Fibroblast of lung (primary cell): ENCODE measurements around the gene S100P. TPM values are rescaled to one million over a fixed set of nuclear protein-coding genes. Genes with fewer than 3 reads are reported as not detected.
A peak's percentile ranks its signal among the peaks of the same experiment; 100 is the strongest.

Experiments used
- DNase-seq, 2 donors: peaks; one replicate each; pipeline versions ENCODE4 v3.0.0 to v3.0.0-alpha.2; 2010; ENCODE audit warnings: low read depth in 2 of 2
- H2AFZ ChIP-seq: 2 replicates; pipeline ENCODE4 v1.5.1; 2012; ENCODE audit warnings: low read length, control low read depth, inconsistent platforms
- H3K27ac ChIP-seq: 2 replicates; pipeline ENCODE4 v1.5.1; 2011; ENCODE audit warnings: low read length, control low read depth; ENCODE audit not compliant: insufficient read depth
- H3K27me3 ChIP-seq: 2 replicates; pipeline ENCODE4 v1.5.1; 2011; ENCODE audit warnings: mild to moderate bottlenecking, low read length; ENCODE audit not compliant: control insufficient read depth, insufficient read depth
- H3K36me3 ChIP-seq: 2 replicates; pipeline ENCODE4 v1.5.1; 2011; ENCODE audit warnings: low read length; ENCODE audit not compliant: control insufficient read depth, insufficient read depth
- H3K4me1 ChIP-seq: 2 replicates; pipeline ENCODE4 v1.5.1; 2011; ENCODE audit warnings: low read length; ENCODE audit not compliant: control insufficient read depth, insufficient read depth; ENCODE audit errors: extremely low read depth
- H3K4me2 ChIP-seq: 2 replicates; pipeline ENCODE4 v1.5.1; 2011; ENCODE audit warnings: low read length, control low read depth; ENCODE audit not compliant: insufficient read depth; ENCODE audit errors: extremely low read depth
- H3K4me3 ChIP-seq, 4 experiments: fragments of 200-600 bp in 1 of 4; sonication (generic) in 1 of 4; replicated peaks in 1 of 4; 2 replicates each; pipeline ENCODE4 v1.5.1; 2011 to 2016; ENCODE audit warnings: low read length in 4 of 4, low read depth in 3 of 4, mild to moderate bottlenecking in 3 of 4, control low read depth in 2 of 4, inconsistent platforms in 1 of 4, mixed read lengths in 1 of 4; ENCODE audit not compliant: insufficient read depth in 1 of 4; ENCODE audit errors: control extremely low read depth in 1 of 4
- H3K79me2 ChIP-seq: 2 replicates; pipeline ENCODE4 v1.5.1; 2012; ENCODE audit warnings: mild to moderate bottlenecking, low read length, inconsistent platforms; ENCODE audit not compliant: control insufficient read depth, insufficient read depth
- H3K9ac ChIP-seq: 2 replicates; pipeline ENCODE4 v1.5.1; 2011; ENCODE audit warnings: mild to moderate bottlenecking, low read length, control low read depth; ENCODE audit not compliant: insufficient read depth
- H3K9me3 ChIP-seq: 2 replicates; pipeline ENCODE4 v1.5.1; 2012; ENCODE audit warnings: low read depth, low read length; ENCODE audit not compliant: control insufficient read depth, insufficient read depth
- H4K20me1 ChIP-seq: 2 replicates; pipeline ENCODE4 v1.5.1; 2011; ENCODE audit warnings: low read length; ENCODE audit not compliant: control insufficient read depth, insufficient read depth; ENCODE audit errors: extremely low read depth
- EZH2 ChIP-seq: IDR thresholded peaks from 2 replicates; pipeline ENCODE4 v1.5.1; 2012; ENCODE audit warnings: low read length, control low read depth, mild to moderate bottlenecking; ENCODE audit errors: missing control alignments
- polyA plus RNA-seq, 2 donors: library from polyadenylated mRNA; depleted of rRNA in 1 of 2; stranded (reverse) in 1 of 2; unstranded in 1 of 2; fragments of >200 nt; gene quantifications; 2 replicates each; pipeline ENCODE4 v1.2.1, GENCODE V29; 2011 to 2012; ENCODE audit warnings: missing spikeins in 1 of 2
- total RNA-seq: library from RNA; depleted of rRNA; stranded (reverse); fragments of >200 nt; gene quantifications from 2 replicates; pipeline ENCODE4 v1.2.1, GENCODE V29; 2014
- TF ChIP-seq, protein P1 (sequence below), 2 donors: IDR thresholded peaks in 1 of 2; conservative IDR thresholded peaks in 1 of 2; 1 replicate in 1 of 2; 2 replicates in 1 of 2; pipeline ENCODE4 v1.5.1; 2011 to 2012; ENCODE audit warnings: low read length in 2 of 2, control low read depth in 1 of 2, inconsistent platforms in 1 of 2, low read depth in 1 of 2, mild to moderate bottlenecking in 1 of 2

Gene S100P
- total and polyA plus RNA-seq, 2 donors (not counting 1 experiment from before 2014, with no cell fraction given): not detected

DNA sequence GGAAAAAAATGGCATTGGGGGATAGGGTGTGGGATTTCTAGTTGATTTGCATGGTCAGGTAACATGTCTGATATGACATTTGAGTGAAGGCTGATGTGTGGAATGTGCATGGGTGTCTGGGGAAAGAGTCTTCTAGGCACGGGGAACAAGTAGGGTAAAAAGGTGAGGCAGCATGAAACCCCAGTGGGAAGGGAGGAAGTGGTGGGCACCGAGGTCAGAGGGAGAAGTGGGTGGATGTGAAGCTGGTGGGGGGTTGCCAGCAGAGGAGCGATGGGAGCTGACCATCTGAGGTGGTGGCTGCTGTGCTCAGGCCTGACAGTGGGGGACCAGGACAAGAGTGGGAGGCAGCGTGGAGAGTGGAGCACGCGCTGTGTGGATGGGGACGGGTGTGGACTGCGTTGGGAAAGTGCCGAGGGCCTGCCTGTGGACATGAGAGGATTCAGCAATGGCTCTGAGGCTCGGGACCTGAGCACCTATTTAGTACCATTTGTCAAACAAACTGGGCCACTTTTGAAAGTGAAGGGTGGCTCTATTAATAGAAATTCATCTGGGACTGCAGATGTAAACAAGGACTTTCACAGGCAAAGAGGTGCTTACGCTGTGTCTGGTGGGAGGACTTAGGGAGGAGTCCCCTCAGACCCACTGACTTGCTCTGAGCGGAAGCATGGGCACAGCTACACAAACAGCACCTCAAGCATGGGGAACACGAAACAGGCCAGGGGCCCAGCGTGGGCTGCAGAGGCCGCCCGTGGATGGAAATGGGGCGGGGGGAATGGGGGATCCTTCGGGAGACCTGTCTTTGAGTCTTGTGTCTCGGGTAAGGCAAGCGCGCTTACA lies 16.7 kb upstream of the S100P start:
- no peak for DNase-seq
- H3K4me2 ChIP-seq: no peak overlapping the region

DNA sequence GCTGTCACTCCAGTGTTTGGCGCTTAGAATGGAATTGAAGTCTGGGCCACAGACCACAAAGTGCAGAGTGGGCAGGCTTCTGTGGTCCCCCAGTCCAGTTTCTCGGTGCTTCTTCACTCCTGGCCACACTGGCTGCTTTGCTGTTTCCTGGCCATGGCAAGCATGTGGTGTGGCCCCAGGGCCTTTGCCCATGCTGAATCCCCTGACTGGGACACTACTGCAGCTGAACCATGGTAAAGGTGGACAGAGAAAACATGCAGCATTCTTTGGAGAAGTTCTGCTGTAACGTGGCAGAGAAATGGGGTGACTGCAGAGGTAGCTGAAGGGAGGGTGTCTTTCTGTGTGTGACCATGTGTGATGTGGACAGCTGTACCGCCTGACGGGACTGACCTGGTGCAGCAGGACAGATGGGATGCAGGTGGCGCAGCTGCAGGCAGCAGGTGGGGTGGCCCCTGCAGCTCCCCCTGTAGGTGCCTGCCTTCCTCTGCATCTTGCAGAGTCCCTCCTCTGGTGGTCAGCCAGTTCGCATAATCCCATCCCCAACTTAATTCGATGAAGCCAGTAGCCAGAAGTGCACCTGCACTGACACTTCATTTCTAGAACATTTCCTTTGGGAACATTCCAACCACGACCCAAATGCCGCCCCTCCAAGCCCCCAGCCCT lies 13.2 kb upstream of the S100P start:
- Histone ChIP-seq H3K9me3 (no peaks in the 10 kb centered on the region), H3K4me3 (no peak overlapping the region), H3K27ac (no peak overlapping the region), H3K4me1 (peaks cover 3% of the 10 kb centered on the region), H3K79me2 (peaks cover 14% of the 10 kb centered on the region), H3K4me2 (no peak overlapping the region), H4K20me1 (no peaks in the 10 kb centered on the region), H2AFZ (no peak overlapping the region), H3K27me3 (no peaks in the 10 kb centered on the region), H3K36me3 (peaks cover 3% of the 10 kb centered on the region), H3K9ac (no peak overlapping the region)
- no peak for DNase-seq
- no peak for TF ChIP-seq EZH2
- TF ChIP-seq, protein P1, sequence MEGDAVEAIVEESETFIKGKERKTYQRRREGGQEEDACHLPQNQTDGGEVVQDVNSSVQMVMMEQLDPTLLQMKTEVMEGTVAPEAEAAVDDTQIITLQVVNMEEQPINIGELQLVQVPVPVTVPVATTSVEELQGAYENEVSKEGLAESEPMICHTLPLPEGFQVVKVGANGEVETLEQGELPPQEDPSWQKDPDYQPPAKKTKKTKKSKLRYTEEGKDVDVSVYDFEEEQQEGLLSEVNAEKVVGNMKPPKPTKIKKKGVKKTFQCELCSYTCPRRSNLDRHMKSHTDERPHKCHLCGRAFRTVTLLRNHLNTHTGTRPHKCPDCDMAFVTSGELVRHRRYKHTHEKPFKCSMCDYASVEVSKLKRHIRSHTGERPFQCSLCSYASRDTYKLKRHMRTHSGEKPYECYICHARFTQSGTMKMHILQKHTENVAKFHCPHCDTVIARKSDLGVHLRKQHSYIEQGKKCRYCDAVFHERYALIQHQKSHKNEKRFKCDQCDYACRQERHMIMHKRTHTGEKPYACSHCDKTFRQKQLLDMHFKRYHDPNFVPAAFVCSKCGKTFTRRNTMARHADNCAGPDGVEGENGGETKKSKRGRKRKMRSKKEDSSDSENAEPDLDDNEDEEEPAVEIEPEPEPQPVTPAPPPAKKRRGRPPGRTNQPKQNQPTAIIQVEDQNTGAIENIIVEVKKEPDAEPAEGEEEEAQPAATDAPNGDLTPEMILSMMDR (conservative IDR thresholded peaks at IDR 0.05 in 1 of 2, IDR thresholded peaks at IDR 0.05 in 1 of 2; ENCODE audit: low read depth in 1 of 2, low read length in 2 of 2): peak in 1 of 2 donors; percentile 22

More for the DNA sequence above, 16.7 kb upstream of the S100P start:
- H3K36me3 ChIP-seq: peaks cover 3% of the 10 kb centered on the region
- H3K9me3 ChIP-seq: no peaks in the 10 kb centered on the region
- H2AFZ ChIP-seq: no peak overlapping the region
- H4K20me1 ChIP-seq: no peaks in the 10 kb centered on the region
- no peak overlapping the region for H3K9ac ChIP-seq
- no peak for TF ChIP-seq EZH2
- TF ChIP-seq, protein P1 (conservative IDR thresholded peaks at IDR 0.05 in 1 of 2, IDR thresholded peaks at IDR 0.05 in 1 of 2; ENCODE audit: low read depth in 1 of 2, low read length in 2 of 2): no peak
- no peaks in the 10 kb centered on the region for H3K27me3 ChIP-seq
- H3K79me2 ChIP-seq: peaks cover 24% of the 10 kb centered on the region
- H3K4me3 ChIP-seq: no peak overlapping the region
- peaks cover 3% of the 10 kb centered on the region for H3K4me1 ChIP-seq
- H3K27ac ChIP-seq: no peak overlapping the region

DNA sequence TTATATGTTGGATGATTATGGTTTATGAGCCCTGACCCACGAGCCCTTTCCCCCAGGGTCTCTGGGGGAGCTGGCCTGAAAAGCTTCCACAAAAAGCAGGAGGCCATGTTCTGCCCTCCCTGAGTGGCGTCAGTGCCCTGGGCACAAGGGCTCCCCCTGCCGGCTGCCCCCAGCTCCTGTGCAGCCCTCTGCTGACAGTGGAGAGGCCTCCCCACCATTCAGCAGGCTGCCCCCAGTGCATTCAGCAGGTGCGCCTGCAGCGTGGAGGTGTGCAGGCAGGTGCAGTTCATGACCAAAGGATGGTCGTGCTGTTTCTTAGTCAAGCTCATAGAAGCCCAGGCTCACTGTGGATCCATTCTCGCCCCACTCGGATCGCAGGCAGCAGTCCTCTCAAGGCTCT lies 12.5 kb upstream of the S100P start:
- no peak overlapping the region for H3K4me2 ChIP-seq
- no peak overlapping the region for H3K27ac ChIP-seq
- H3K36me3 ChIP-seq: peaks cover 3% of the 10 kb centered on the region
- no peaks in the 10 kb centered on the region for H3K4me1 ChIP-seq
- H4K20me1 ChIP-seq: no peaks in the 10 kb centered on the region
- no peak for DNase-seq
- no peak overlapping the region for H3K4me3 ChIP-seq
- TF ChIP-seq EZH2: no peak
- TF ChIP-seq, protein P1 (conservative IDR thresholded peaks at IDR 0.05 in 1 of 2, IDR thresholded peaks at IDR 0.05 in 1 of 2; ENCODE audit: low read depth in 1 of 2, low read length in 2 of 2): no peak
- H3K27me3 ChIP-seq: no peaks in the 10 kb centered on the region
- H2AFZ ChIP-seq: no peak overlapping the region
- H3K9me3 ChIP-seq: no peaks in the 10 kb centered on the region
- peaks cover 7% of the 10 kb centered on the region for H3K79me2 ChIP-seq
- H3K9ac ChIP-seq: no peak overlapping the region
